ENCODE measurements around the gene ACOD1.

DNA sequence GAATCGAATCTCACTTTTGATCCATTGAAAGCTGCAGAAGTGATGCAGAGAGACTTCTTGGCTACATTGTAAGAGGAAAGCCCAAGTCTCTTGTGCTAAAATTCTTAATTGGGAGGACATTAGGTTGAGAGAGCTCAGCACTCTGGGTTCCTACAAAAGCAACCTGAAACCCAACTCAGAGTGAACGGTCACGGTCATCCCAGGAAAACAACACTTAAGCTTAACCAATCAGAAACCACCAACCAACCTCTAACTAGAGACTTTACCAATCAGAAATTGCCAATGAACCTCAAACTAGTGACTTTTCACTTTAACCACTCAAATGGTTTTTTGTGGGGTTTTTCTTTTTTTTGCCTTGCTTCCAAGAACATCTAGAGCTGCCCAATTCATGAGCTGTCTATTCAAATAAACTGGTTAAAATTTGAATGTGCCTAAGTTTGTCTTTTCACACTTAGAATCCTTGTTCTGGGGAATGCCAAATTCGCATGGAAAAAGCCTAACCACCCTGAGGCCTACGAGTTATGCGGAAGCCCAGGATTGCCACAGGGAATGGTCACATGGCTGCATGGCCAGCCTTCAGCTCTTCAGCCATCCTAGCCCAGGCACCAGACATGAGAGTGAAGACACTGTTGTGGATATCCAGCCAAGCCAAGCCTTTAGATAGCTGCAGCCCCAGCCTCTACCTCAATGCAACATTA, 25.8 kb downstream of the ACOD1 start:
- TF ChIP-seq GATA2 (IDR thresholded peaks at IDR 0.05; ENCODE audit: low read depth, low read length) (no peak), GATA3 (IDR thresholded peaks at IDR 0.05; ENCODE audit: low read depth, low read length) (no peak)

Data from SH-SY5Y (cell line).